Fibroblast of skin of left biceps (primary cell): Measurements from ENCODE around the gene GRPEL2.
"Not testable (repeated sequence)": the region's sequence is repeated elsewhere in the genome, so short reads cannot be mapped to it uniquely, and the experiment has no call there.

Source experiments
- DNase-seq, 2 experiments: peaks; one replicate each; pipeline ENCODE4 v3.0.0-alpha.2; 2013; ENCODE audit warnings: low read depth in 2 of 2

Gene GRPEL2

DNA sequence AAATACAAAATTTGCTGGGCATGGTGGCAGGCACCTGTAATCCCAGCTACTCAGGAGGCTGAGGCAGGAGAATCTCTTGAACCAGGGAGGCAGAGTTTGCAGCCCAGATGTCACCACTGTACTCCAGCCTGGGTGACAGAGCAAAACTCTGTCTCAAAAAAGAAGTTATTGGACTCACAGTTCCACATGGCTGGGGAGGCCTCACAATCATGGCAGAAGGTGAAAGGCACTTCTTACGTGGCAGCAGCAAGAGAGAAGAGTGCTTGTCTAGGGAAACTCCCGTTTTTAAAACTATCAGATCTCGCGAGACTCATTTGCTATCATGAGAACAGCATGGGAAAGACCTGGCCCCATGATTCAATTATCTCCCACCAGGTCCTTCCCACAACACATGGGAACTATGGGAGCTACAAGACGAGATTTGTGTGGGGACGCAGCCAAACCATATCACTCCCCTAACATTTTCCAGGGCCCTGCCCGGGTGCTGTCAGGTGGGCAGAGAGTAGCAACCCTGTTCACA, 53.5 kb downstream of the GRPEL2 start:
- not testable (repeated sequence) for DNase-seq

DNA sequence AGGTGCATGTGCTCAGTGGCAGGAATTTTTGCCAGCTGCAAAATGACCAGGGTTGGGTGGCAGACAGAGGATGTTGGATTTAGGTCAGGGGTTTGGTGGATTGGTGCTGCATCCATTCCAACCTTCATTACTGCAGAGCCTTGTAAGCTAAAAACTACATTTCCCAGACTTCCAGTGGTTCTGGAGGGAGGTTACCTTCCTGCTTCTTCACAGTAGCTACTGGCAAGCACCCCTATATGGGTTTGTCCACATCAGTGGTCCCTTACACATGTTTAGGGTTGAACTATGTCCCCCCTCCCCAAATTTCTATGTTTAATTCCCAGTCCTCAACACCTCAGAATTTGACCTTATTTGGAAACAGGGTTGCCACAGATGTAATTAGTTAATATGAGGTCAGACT, 54.5 kb downstream of the GRPEL2 start:
- no peak for DNase-seq

DNA sequence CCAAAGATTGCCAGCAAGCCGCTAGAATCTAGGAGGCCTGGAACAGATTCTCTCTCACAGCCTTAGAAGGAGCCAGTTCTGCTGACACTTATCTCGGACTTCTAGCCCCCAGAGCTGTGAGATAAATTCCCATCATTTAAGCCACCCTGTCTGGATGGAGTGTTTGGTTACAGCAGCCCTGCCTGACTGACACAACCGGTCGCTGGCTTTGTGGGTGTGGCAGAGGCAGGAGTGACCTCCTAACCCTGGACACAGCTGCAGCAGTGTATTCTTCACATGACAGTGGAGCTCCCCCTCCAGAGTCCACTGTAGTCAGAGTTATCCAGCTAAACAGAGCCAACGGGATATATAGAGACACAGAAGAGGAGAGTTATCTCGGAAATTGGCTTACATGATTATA, 55.0 kb downstream of the GRPEL2 start:
- no peak for DNase-seq

DNA sequence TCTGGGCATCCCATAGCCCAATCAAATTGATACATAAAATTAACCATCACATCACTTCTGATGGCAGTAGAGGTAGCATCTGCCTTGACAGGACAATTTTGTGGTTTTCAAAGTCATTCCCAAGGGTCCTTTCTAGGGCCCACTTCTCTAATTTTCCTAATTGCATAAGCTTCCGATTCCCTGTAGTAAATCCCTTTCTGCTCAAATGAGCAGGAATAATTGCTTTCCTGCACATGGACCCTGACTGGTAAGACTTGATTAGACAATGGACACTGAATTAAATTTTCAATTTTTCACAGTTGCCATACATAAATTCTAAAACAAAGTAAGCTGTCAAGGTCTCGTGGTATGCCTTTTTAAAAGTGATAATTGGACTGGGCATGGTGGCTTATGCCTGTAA, 55.8 kb downstream of the GRPEL2 start:
- DNase-seq = no peak

DNA sequence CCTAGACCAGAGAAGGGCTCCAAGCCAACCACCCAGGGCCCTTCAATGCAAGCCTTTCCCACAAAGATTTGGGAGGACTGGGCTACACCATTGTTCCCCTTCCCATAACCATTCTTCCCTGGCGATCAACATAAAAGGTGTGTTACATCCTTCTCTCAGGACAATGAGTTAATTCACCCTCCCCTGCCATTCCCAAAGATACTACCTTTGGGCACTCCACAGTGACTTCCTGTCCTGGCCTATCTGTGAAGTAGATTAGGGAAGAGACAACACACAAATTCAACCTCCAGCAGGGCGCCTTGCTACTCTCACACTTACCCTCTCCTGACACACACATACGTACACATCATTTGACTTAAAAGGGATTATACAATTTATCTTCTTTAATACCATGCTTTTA, 57.0 kb downstream of the GRPEL2 start:
- DNase-seq = no peak
